Measurements from ENCODE around the gene BRINP2. TPM values are rescaled to one million over a fixed set of nuclear protein-coding genes. Genes with fewer than 3 reads are reported as not detected.

Gene BRINP2
- total and polyA plus RNA-seq, 2 of the 4 experiments (the other 2 are of a cell fraction), result not detected

GRCh38 chr1:177190308-177190970 is 19.7 kb downstream of the BRINP2 start:
- Histone ChIP-seq H3K4ac (ENCODE audit: low read depth, low read length) (no peak overlapping the region), H2BK120ac (ENCODE audit: low read depth, low read length) (no peak overlapping the region), H3K4me1 (ENCODE audit: control insufficient read depth, insufficient read depth, low read length) (no peaks in the 10 kb centered on the region), H3K9me3 (ENCODE audit: control insufficient read depth, insufficient read depth, low read length) (no peaks in the 10 kb centered on the region), H3K9ac (ENCODE audit: low read depth, low read length) (no peak overlapping the region), H2AK9ac (replicated peaks; ENCODE audit: low read depth, low read length, poor library complexity) (no peak overlapping the region), H3K4me2 (ENCODE audit: low read depth, low read length) (no peak overlapping the region), H3K36me3 (ENCODE audit: control insufficient read depth, insufficient read depth, low read length) (no peaks in the 10 kb centered on the region), H3K27ac (ENCODE audit: insufficient read depth, low read length) (no peak overlapping the region), H3K56ac (ENCODE audit: extremely low read depth, insufficient read depth, low read length) (no peak overlapping the region), H3K4me3 (ENCODE audit: insufficient read depth, low read depth, low read length) (no peak overlapping the region), H4K8ac (ENCODE audit: low read depth in 2 of 2, low read length in 2 of 2) (no peak overlapping the region), H3K9me1 (ENCODE audit: insufficient read depth, low read length) (no peaks in the 10 kb centered on the region; the same call in 1 of the 2 replicates), H2AFZ (replicated peaks; ENCODE audit: low read length, poor library complexity) (no peak overlapping the region), H3K23ac (ENCODE audit: low read depth, low read length) (no peak overlapping the region), H2BK15ac (ENCODE audit: low read depth, low read length) (no peak overlapping the region), H4K20me1 (ENCODE audit: insufficient read depth, low read length) (no peaks in the 10 kb centered on the region), H2AK5ac (ENCODE audit: low read depth, low read length) (no peak overlapping the region), H3K79me1 (ENCODE audit: low read depth in 1 of 2, low read length in 2 of 2) (no peaks in the 10 kb centered on the region), H3K27me3 (ENCODE audit: control insufficient read depth, insufficient read depth, low read length) (no peaks in the 10 kb centered on the region; the same call in none of the 2 replicates), H4K91ac (ENCODE audit: insufficient read depth, low read depth, low read length) (no peak overlapping the region), H2BK20ac (ENCODE audit: low read depth, low read length) (no peak overlapping the region), H3K18ac (ENCODE audit: low read depth, low read length) (no peak overlapping the region), H3K14ac (replicated peaks; ENCODE audit: low read depth, low read length) (no peak overlapping the region), H2BK5ac (ENCODE audit: low read depth, low read length, poor library complexity, severe bottlenecking) (no peak overlapping the region), H4K5ac (ENCODE audit: low read depth, low read length) (no peak overlapping the region)
- CTCF ChIA-PET, result no interaction called here
- in situ Hi-C loops (cut with MboI; ENCODE audit: low sequenced_read_pairs) (no loop called here), intact Hi-C loops (cut with micrococcal nuclease) (no loop called here), dilution Hi-C loops (cut with HindIII; ENCODE audit: low sequenced_read_pairs, unreplicated experiment) (no loop called here)
- ATAC-seq (ENCODE audit: low read depth) (no peak), DNase-seq (no peak)
- TF ChIP-seq, protein P1, sequence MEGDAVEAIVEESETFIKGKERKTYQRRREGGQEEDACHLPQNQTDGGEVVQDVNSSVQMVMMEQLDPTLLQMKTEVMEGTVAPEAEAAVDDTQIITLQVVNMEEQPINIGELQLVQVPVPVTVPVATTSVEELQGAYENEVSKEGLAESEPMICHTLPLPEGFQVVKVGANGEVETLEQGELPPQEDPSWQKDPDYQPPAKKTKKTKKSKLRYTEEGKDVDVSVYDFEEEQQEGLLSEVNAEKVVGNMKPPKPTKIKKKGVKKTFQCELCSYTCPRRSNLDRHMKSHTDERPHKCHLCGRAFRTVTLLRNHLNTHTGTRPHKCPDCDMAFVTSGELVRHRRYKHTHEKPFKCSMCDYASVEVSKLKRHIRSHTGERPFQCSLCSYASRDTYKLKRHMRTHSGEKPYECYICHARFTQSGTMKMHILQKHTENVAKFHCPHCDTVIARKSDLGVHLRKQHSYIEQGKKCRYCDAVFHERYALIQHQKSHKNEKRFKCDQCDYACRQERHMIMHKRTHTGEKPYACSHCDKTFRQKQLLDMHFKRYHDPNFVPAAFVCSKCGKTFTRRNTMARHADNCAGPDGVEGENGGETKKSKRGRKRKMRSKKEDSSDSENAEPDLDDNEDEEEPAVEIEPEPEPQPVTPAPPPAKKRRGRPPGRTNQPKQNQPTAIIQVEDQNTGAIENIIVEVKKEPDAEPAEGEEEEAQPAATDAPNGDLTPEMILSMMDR (conservative IDR thresholded peaks at IDR 0.05; ENCODE audit: low read depth, low read length), result no peak
- TF ChIP-seq MAZ (IDR thresholded peaks at IDR 0.05; ENCODE audit: borderline replicate concordance, low read depth, low read length), result no peak
- no peak for TF ChIP-seq NFE2L2 (IDR thresholded peaks at IDR 0.05; ENCODE audit: low read depth, low read length)
- POLR2A ChIA-PET (ENCODE audit: unreplicated experiment), result no interaction called here
- no TSS peak for BruUV-seq (replicated peaks)
- no CpG with 5 or more reads among the region's 3 CpGs for WGBS, 2 experiments (ENCODE audit: extremely low coverage in 2 of 2, insufficient read length in 1 of 2)

All from IMR-90 (cell line).